ENCODE measurements around the gene MTUS2.

MTUS2 gene

GRCh38 chr13:29476046-29476445 lies 655.9 kb downstream of the MTUS2 start:
- no peak for DNase-seq (ENCODE audit: low spot score)
- no peak for TF ChIP-seq CTCF (IDR thresholded peaks at IDR 0.05; ENCODE audit: extremely low read depth, missing control alignments)

- no peak for TF ChIP-seq CTCF (IDR thresholded peaks at IDR 0.05; ENCODE audit: extremely low read depth, missing control alignments)
- DNase-seq (ENCODE audit: low spot score), result no peak
Measured at GRCh38 chr13:29479716-29480492, 659.8 kb downstream of the MTUS2 start.

GRCh38 chr13:29480893-29481525 lies 660.9 kb downstream of the MTUS2 start:
- no peak for DNase-seq (ENCODE audit: low spot score)
- no peak for TF ChIP-seq CTCF (IDR thresholded peaks at IDR 0.05; ENCODE audit: extremely low read depth, missing control alignments)

- no peak for TF ChIP-seq CTCF (IDR thresholded peaks at IDR 0.05; ENCODE audit: extremely low read depth, missing control alignments)
- DNase-seq (ENCODE audit: low spot score), result no peak
Measured at GRCh38 chr13:29481603-29482002, 661.5 kb downstream of the MTUS2 start.

- no peak for TF ChIP-seq CTCF (IDR thresholded peaks at IDR 0.05; ENCODE audit: extremely low read depth, missing control alignments)
Measured at GRCh38 chr13:29482504-29482903, 662.4 kb downstream of the MTUS2 start.

GRCh38 chr13:29483211-29483610 lies 663.1 kb downstream of the MTUS2 start:
- DNase-seq (ENCODE audit: low spot score), result no peak
- TF ChIP-seq CTCF (IDR thresholded peaks at IDR 0.05; ENCODE audit: extremely low read depth, missing control alignments), result no peak

More at GRCh38 chr13:29482504-29482903, 662.4 kb downstream of the MTUS2 start:
- no peak for DNase-seq (ENCODE audit: low spot score)

- TF ChIP-seq CTCF (IDR thresholded peaks at IDR 0.05; ENCODE audit: extremely low read depth, missing control alignments), result no peak
- DNase-seq (ENCODE audit: low spot score), result no peak
Measured at GRCh38 chr13:29483623-29484022, 663.5 kb downstream of the MTUS2 start.
